ENCODE results near the gene PITHD1. TPM values are rescaled to one million over a fixed set of nuclear protein-coding genes. Genes with fewer than 3 reads are reported as not detected.

The PITHD1 gene
- total and polyA plus RNA-seq, 2 donors from 2014 or later = 40.4 to 57.7 TPM

DNA sequence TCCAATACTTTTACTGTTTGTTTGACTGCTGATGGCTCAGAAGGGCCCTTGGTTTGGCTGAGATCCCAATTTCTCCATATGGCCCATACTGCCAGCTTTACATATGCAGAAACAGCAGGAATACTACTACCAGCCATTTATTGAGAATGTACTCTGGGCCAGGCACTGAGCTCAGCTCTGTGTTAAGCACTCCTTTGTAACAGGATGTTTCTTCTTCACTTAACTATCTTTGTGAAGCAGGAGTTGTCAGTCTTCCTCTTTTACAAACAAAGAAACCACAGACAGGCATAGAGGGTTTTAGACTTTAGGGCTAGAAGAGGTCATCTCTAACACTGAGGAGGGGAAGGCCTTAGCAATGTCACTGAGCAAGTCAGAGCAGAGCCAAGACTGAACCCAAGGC is 38.7 kb downstream of the PITHD1 start:
- no peak for FAIRE-seq
- Histone ChIP-seq H3K4me1 (ENCODE audit: control insufficient read depth in 2 of 3, insufficient read depth in 2 of 3, low read depth in 1 of 3, low read length in 3 of 3) (no peaks in the 10 kb centered on the region), H3K9ac (ENCODE audit: low read length in 3 of 3) (no peak overlapping the region), H3K9me3 (ENCODE audit: control insufficient read depth in 2 of 3, insufficient read depth in 1 of 3, low read length in 3 of 3) (no peaks in the 10 kb centered on the region), H3K27me3 (ENCODE audit: control insufficient read depth, insufficient read depth, low read length) (no peaks in the 10 kb centered on the region), H3K36me3 (ENCODE audit: control insufficient read depth in 2 of 3, insufficient read depth in 3 of 3, low read length in 3 of 3) (peaks cover 2 to 31% (median 27%) of the 10 kb centered on the region in 3 donors), H3K27ac (ENCODE audit: low read depth in 2 of 2, low read length in 2 of 2) (no peak overlapping the region), H3K4me3 (ENCODE audit: low read length in 3 of 3) (no peak overlapping the region)
- TF ChIP-seq CTCF (IDR thresholded peaks at IDR 0.05; ENCODE audit: borderline replicate concordance, extremely low read depth, insufficient read depth) = no peak
- intact Hi-C loops (cut with DNase I) = no loop called here
- no peak for DNase-seq

- Histone ChIP-seq H3K4me3 (ENCODE audit: low read length in 3 of 3) (no peak overlapping the region), H3K27ac (ENCODE audit: low read depth in 2 of 2, low read length in 2 of 2) (no peak overlapping the region), H3K27me3 (ENCODE audit: control insufficient read depth, insufficient read depth, low read length) (no peaks in the 10 kb centered on the region), H3K9ac (ENCODE audit: low read length in 3 of 3) (no peak overlapping the region), H3K4me1 (ENCODE audit: control insufficient read depth in 2 of 3, insufficient read depth in 2 of 3, low read depth in 1 of 3, low read length in 3 of 3) (no peaks in the 10 kb centered on the region), H3K36me3 (ENCODE audit: control insufficient read depth in 2 of 3, insufficient read depth in 3 of 3, low read length in 3 of 3) (peaks cover 2 to 28% (median 22%) of the 10 kb centered on the region in 3 donors), H3K9me3 (ENCODE audit: control insufficient read depth in 2 of 3, insufficient read depth in 1 of 3, low read length in 3 of 3) (no peaks in the 10 kb centered on the region)
- FAIRE-seq = no peak
- intact Hi-C loops (cut with DNase I) = no loop called here
- TF ChIP-seq CTCF (IDR thresholded peaks at IDR 0.05; ENCODE audit: borderline replicate concordance, extremely low read depth, insufficient read depth) = no peak
- no peak for DNase-seq
Observed at GRCh38 chr1:23817633-23818032, 39.4 kb downstream of the PITHD1 start.

- no peak for TF ChIP-seq CTCF (IDR thresholded peaks at IDR 0.05; ENCODE audit: borderline replicate concordance, extremely low read depth, insufficient read depth)
- no peak for FAIRE-seq
- Histone ChIP-seq H3K4me1 (ENCODE audit: control insufficient read depth in 2 of 3, insufficient read depth in 2 of 3, low read depth in 1 of 3, low read length in 3 of 3) (peaks cover 0 to 3% (median 0%) of the 10 kb centered on the region in 3 donors), H3K4me3 (ENCODE audit: low read length in 3 of 3) (peak overlapping the region; percentile 2 to 96 (median 70)), H3K9me3 (ENCODE audit: control insufficient read depth in 2 of 3, insufficient read depth in 1 of 3, low read length in 3 of 3) (no peaks in the 10 kb centered on the region), H3K27me3 (ENCODE audit: control insufficient read depth, insufficient read depth, low read length) (no peaks in the 10 kb centered on the region), H3K9ac (ENCODE audit: low read length in 3 of 3) (no peak overlapping the region), H3K36me3 (ENCODE audit: control insufficient read depth in 2 of 3, insufficient read depth in 3 of 3, low read length in 3 of 3) (peaks cover 0 to 3% (median 0%) of the 10 kb centered on the region in 3 donors), H3K27ac (ENCODE audit: low read depth in 2 of 2, low read length in 2 of 2) (no peak overlapping the region)
- no peak for DNase-seq
- intact Hi-C loops (cut with DNase I) = no loop called here
Observed at GRCh38 chr1:23823767-23824166, 45.5 kb downstream of the PITHD1 start.

GRCh38 chr1:23824711-23825075 is 46.5 kb downstream of the PITHD1 start:
- H3K27me3 ChIP-seq (ENCODE audit: control insufficient read depth, insufficient read depth, low read length) = no peaks in the 10 kb centered on the region
- H3K36me3 ChIP-seq (ENCODE audit: control insufficient read depth in 2 of 3, insufficient read depth in 3 of 3, low read length in 3 of 3) = peaks cover 0 to 3% (median 0%) of the 10 kb centered on the region in 3 donors
- H3K9me3 ChIP-seq (ENCODE audit: control insufficient read depth in 2 of 3, insufficient read depth in 1 of 3, low read length in 3 of 3) = no peaks in the 10 kb centered on the region
- peak overlapping the region; percentile 69 to 89 for H3K27ac ChIP-seq (ENCODE audit: low read depth in 2 of 2, low read length in 2 of 2)
- intact Hi-C loops (cut with DNase I) = no loop called here
- H3K4me3 ChIP-seq (ENCODE audit: low read length in 3 of 3) = peak overlapping the region; percentile 70 to 96 (median 89)
- H3K9ac ChIP-seq (ENCODE audit: low read length in 3 of 3) = peak overlapping the region; percentile 61 to 99 (median 72)
- H3K4me1 ChIP-seq (ENCODE audit: control insufficient read depth in 2 of 3, insufficient read depth in 2 of 3, low read depth in 1 of 3, low read length in 3 of 3) = peaks cover 0 to 3% (median 0%) of the 10 kb centered on the region in 3 donors
- DNase-seq (no peak), FAIRE-seq (no peak)
- no peak for TF ChIP-seq CTCF (IDR thresholded peaks at IDR 0.05; ENCODE audit: borderline replicate concordance, extremely low read depth, insufficient read depth)
